OCI-LY1 (cell line): ENCODE measurements around the gene TMEM174.

Experiments
- H2AFZ ChIP-seq: fragments of 200-600 bp; sonication (generic), shearing (Covaris generic); 2 replicates; pipeline ENCODE4 v1.6.0; 2014; ENCODE audit warnings: antibody characterized with exemption, mild to moderate bottlenecking, low read length
- H3F3A ChIP-seq: fragments of 200-600 bp; sonication (generic), shearing (Covaris generic); 2 replicates; pipeline ENCODE4 v1.6.0; 2014; ENCODE audit warnings: mild to moderate bottlenecking, antibody characterized with exemption, low read length, moderate library complexity; ENCODE audit not compliant: insufficient read depth
- H3K27ac ChIP-seq: fragments of 200-600 bp; sonication (generic); 2 replicates; pipeline ENCODE4 v1.5.1; 2014; ENCODE audit warnings: low read length, mixed run types, mild to moderate bottlenecking, low read depth; ENCODE audit not compliant: poor library complexity, severe bottlenecking
- H3K27me3 ChIP-seq: fragments of 200-600 bp; sonication (generic); 2 replicates; pipeline ENCODE4 v1.6.0; 2014; ENCODE audit warnings: antibody characterized with exemption, mild to moderate bottlenecking, low read length, moderate library complexity; ENCODE audit not compliant: insufficient read depth
- H3K36me3 ChIP-seq: fragments of 200-600 bp; sonication (generic); 2 replicates; pipeline ENCODE4 v1.6.1; 2014; ENCODE audit warnings: mild to moderate bottlenecking, antibody characterized with exemption, low read length, moderate library complexity, mixed read lengths; ENCODE audit not compliant: insufficient read depth
- H3K4me1 ChIP-seq: fragments of 200-600 bp; sonication (generic); 2 replicates; pipeline ENCODE4 v1.5.1; 2014; ENCODE audit warnings: mild to moderate bottlenecking, low read length, moderate library complexity; ENCODE audit not compliant: insufficient read depth, severe bottlenecking
- H3K4me2 ChIP-seq: fragments of 200-600 bp; sonication (generic), shearing (Covaris generic); 2 replicates; pipeline ENCODE4 v1.6.1; 2014; ENCODE audit warnings: low read length
- H3K4me3 ChIP-seq: fragments of 200-600 bp; sonication (generic); 2 replicates; pipeline ENCODE4 v1.5.1; 2014; ENCODE audit warnings: low read length, low read depth, mild to moderate bottlenecking, mixed read lengths; ENCODE audit not compliant: poor library complexity, severe bottlenecking
- H3K79me2 ChIP-seq: fragments of 200-600 bp; shearing (Covaris generic); 2 replicates; pipeline ENCODE4 v1.6.1; 2016; ENCODE audit warnings: mixed run types, low read length, mixed read lengths; ENCODE audit not compliant: insufficient read depth
- H3K9ac ChIP-seq: fragments of 200-600 bp; sonication (generic), shearing (Covaris generic); 2 replicates; pipeline ENCODE4 v1.6.1; 2014; ENCODE audit warnings: mild to moderate bottlenecking, low read length, mixed read lengths
- H3K9me2 ChIP-seq: fragments of 200-600 bp; sonication (generic), shearing (Covaris generic); 2 replicates; pipeline ENCODE4 v1.6.1; 2014; ENCODE audit warnings: low read depth, mild to moderate bottlenecking, low read length, mixed read lengths
- H3K9me3 ChIP-seq: fragments of 200-600 bp; shearing (Covaris generic); 2 replicates; pipeline ENCODE4 v1.6.1; 2014; ENCODE audit warnings: low read length, mixed read lengths
- H4K20me1 ChIP-seq: fragments of 200-600 bp; sonication (generic), shearing (Covaris generic); 2 replicates; pipeline ENCODE4 v1.6.0; 2016; ENCODE audit warnings: mild to moderate bottlenecking, low read length; ENCODE audit not compliant: insufficient read depth
- EZH2 ChIP-seq: fragments of 200-600 bp; sonication (generic), shearing (Covaris generic); IDR thresholded peaks from 2 replicates; pipeline ENCODE4 v1.8.0; 2017; ENCODE audit warnings: borderline replicate concordance, mixed run types, mild to moderate bottlenecking, antibody characterized with exemption, low read length, moderate library complexity, mixed read lengths
- TF ChIP-seq, protein P1 (sequence below): fragments of 200-600 bp; sonication (generic), shearing (Covaris generic); IDR thresholded peaks from 2 replicates; pipeline ENCODE4 v1.5.1; 2017; ENCODE audit warnings: mild to moderate bottlenecking, antibody characterized with exemption, low read length, moderate library complexity, mixed read lengths

The TMEM174 gene

DNA sequence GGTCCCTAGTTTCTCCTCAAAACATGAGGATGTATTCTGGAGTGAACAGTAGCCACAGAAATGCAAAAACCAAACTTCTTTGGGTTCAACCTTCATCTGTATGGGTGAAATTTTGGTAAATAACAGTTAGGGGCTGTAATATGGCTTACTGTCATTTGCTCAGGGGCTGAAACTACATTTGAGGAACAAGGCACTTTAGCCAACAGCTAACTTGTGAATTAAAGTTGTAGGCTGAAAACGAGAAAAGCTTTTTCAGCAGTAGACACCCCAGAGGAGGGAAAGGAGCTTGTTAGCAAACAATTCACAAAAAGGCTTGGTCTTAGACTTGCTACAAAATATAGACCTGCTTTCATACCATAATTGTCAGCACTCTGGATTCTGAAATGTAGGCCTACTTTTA is 46.0 kb upstream of the TMEM174 start:
- Histone ChIP-seq H3K9ac (peak overlapping the region; percentile 50; the same call in 1 of the 2 replicates), H3F3A (no peaks in the 10 kb centered on the region), H2AFZ (no peak overlapping the region), H3K4me2 (peak overlapping the region; percentile 36), H3K9me3 (no peaks in the 10 kb centered on the region), H3K27ac (peak overlapping the region; percentile 85), H3K36me3 (no peaks in the 10 kb centered on the region), H3K4me3 (peak overlapping the region; percentile 35), H4K20me1 (no peaks in the 10 kb centered on the region), H3K9me2 (no peaks in the 10 kb centered on the region), H3K79me2 (no peaks in the 10 kb centered on the region), H3K4me1 (peaks cover 35% of the 10 kb centered on the region), H3K27me3 (no peaks in the 10 kb centered on the region)
- TF ChIP-seq, protein P1, sequence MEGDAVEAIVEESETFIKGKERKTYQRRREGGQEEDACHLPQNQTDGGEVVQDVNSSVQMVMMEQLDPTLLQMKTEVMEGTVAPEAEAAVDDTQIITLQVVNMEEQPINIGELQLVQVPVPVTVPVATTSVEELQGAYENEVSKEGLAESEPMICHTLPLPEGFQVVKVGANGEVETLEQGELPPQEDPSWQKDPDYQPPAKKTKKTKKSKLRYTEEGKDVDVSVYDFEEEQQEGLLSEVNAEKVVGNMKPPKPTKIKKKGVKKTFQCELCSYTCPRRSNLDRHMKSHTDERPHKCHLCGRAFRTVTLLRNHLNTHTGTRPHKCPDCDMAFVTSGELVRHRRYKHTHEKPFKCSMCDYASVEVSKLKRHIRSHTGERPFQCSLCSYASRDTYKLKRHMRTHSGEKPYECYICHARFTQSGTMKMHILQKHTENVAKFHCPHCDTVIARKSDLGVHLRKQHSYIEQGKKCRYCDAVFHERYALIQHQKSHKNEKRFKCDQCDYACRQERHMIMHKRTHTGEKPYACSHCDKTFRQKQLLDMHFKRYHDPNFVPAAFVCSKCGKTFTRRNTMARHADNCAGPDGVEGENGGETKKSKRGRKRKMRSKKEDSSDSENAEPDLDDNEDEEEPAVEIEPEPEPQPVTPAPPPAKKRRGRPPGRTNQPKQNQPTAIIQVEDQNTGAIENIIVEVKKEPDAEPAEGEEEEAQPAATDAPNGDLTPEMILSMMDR: no peak
- TF ChIP-seq EZH2: no peak

DNA sequence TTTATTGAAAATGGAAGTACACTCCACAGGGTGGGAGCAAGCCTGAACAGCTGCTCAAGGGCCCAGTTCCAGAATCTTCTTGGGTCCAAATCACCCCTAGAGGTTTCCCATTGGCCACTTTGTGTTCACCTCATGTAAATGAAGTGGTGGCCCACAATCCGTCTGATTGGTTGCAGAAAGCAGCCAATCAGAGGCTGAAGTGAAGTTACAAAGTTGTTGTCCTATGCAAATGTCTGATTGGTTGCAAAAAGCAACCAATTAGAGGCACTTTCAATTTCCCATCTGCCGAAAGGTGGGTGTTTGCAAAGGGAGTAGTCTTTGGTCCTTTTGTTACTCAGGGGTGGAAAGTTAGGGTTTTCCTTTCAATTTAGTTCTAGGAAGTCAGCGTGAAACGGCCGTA is 43.9 kb upstream of the TMEM174 start:
- Histone ChIP-seq H3K9me3 (no peaks in the 10 kb centered on the region), H2AFZ (no peak overlapping the region)
- TF ChIP-seq, protein P1: no peak
- no peak for TF ChIP-seq EZH2

DNA sequence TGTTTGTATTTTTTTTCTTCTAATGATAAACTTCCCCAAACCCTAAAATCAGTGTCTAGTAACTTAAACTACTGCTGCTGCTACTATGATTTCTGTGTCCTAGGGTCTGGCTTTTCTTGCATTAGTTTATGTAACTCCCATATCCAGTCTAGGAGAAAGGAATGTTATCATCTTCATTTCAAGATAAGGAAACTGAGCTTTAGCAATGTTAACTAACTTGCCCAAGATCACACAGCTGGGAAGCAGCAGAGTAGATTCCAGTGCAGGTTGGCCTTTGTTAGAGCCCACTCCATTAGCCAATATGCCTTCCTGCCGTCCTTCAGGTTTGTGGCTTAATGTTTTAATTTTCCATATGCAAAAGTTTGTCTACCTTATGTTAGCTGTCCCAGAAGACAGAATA is 42.2 kb upstream of the TMEM174 start:
- no peak overlapping the region for H3K4me2 ChIP-seq
- no peak overlapping the region for H3K27ac ChIP-seq
- no peaks in the 10 kb centered on the region for H3K9me2 ChIP-seq
- no peaks in the 10 kb centered on the region for H3F3A ChIP-seq
- no peak overlapping the region for H2AFZ ChIP-seq
- peaks cover 13% of the 10 kb centered on the region for H3K4me1 ChIP-seq
- no peaks in the 10 kb centered on the region for H4K20me1 ChIP-seq
- H3K9me3 ChIP-seq: no peaks in the 10 kb centered on the region
- H3K27me3 ChIP-seq: no peaks in the 10 kb centered on the region
- no peak overlapping the region for H3K9ac ChIP-seq
- no peaks in the 10 kb centered on the region for H3K36me3 ChIP-seq
- no peak for TF ChIP-seq EZH2
- TF ChIP-seq, protein P1: no peak
- no peaks in the 10 kb centered on the region for H3K79me2 ChIP-seq
- no peak overlapping the region for H3K4me3 ChIP-seq

More for the DNA sequence above, 43.9 kb upstream of the TMEM174 start:
- Histone ChIP-seq H3K27ac (no peak overlapping the region), H3K36me3 (no peaks in the 10 kb centered on the region), H3K4me1 (peaks cover 18% of the 10 kb centered on the region), H3K79me2 (no peaks in the 10 kb centered on the region), H3F3A (no peaks in the 10 kb centered on the region), H3K4me2 (no peak overlapping the region), H4K20me1 (no peaks in the 10 kb centered on the region), H3K4me3 (no peak overlapping the region), H3K9ac (no peak overlapping the region), H3K27me3 (no peaks in the 10 kb centered on the region), H3K9me2 (no peaks in the 10 kb centered on the region)
